DMS 273 treated with DMSO at 0.1 percent for 48 hours (cell line): ENCODE data around the gene MYBPC2.
"Not testable (repeated sequence)": the region's sequence is repeated elsewhere in the genome, so short reads cannot be mapped to it uniquely, and the experiment has no call there.

ENCODE experiments used
- DNase-seq: peaks from one replicate; lab custom pipeline; 2025; lab: John Stamatoyannopoulos, UW

Gene MYBPC2

DNA sequence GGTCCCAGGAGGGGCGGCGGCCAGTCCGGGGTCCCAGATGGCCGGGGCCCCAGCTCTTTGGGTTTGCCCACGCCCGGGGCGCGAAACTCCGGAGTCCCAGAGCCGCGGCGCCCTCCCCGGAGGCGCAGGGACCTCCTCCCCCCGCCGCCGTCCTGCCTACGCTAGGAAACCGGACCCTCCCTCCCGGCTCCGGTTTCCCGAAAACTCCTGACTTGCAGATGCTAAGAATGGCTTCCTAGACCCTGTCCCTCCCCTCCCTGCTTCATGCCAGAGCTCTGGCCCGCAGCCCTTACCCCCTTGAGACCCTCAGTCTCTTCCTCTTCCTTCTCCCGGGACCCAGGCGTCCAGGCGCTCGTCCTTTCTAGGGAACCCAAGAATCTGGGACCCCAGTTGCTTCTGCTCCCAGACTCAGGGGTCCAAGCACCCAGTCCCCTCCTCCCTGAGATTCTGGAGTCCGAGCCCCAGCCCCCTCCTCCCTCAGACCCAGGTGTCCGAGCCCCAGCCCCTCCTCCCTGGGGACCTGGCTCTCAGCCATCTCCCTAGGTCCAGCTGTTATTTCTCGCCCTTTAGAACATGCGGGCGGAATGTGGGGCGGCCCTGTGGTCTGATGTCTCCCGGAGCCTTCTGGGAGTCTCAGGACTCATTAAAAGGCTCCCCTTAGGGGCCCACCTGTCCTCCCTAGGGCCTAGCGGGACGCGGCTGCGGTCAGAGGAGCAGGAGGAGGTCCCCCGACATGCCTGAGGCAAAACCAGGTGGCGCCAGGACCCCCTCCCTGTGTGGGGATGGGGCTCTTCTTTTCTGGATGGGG, at the start of gene MYBPC2:
MYBPC2 (plus strand) TSS at position 672 of the 808 bp plus-strand sequence; CDS start at position 734, 62 bp downstream.
- DNase-seq: no peak

GRCh38 chr19:50383001-50383851, 49.5 kb upstream of the MYBPC2 start:
- peak; percentile 32 for DNase-seq

- peak; percentile 95 for DNase-seq
Measured at GRCh38 chr19:50383852-50384684, 48.6 kb upstream of the MYBPC2 start, which contains the start of gene POLD1. Gene POLD1, plus strand, starts transcription at chr19:50384347. Its CDS starts 14,505 bp downstream, at chr19:50398852.

- DNase-seq: no peak
Measured at GRCh38 chr19:50384685-50385535, 47.8 kb upstream of the MYBPC2 start.

GRCh38 chr19:50387176-50387867, 45.4 kb upstream of the MYBPC2 start:
- no peak for DNase-seq

DNA sequence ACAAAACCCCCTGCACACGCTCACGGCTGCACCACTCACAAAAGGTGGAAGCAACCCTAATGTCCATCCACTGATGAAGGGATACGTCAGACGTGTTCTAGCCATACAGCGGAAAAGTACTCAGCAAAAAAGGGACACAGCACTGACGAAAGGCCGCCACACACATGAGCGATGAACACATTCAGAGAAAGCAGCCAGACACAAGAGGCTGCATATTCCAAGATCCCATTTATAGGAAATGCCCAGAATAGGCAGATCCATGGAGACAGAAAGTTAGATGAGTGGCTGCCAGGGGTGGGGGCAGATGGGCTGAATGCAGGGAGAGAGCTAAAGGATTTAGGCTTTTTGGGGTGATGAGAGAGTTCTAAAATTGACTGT, 44.8 kb upstream of the MYBPC2 start:
- no peak for DNase-seq

GRCh38 chr19:50390295-50390694, 42.4 kb upstream of the MYBPC2 start:
- DNase-seq: not testable (repeated sequence)

DNA sequence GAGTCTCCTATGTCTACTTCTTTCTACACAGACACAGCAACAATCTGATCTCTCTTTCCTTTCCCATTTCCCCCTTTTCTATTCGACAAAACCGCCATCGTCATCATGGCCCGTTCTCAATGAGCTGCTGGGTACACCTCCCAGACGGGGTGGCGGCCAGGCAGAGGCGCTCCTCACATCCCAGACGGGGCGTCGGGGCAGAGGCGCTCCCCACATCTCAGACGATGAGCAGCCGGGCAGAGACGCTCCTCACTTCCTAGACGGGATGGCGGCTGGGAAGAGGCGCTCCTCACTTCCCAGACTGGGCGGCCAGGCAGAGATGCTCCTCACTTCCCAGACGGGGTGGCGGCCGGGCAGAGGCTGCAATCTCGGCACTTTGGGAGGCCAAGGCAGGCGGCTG, 41.7 kb upstream of the MYBPC2 start:
- not testable (repeated sequence) for DNase-seq

DNA sequence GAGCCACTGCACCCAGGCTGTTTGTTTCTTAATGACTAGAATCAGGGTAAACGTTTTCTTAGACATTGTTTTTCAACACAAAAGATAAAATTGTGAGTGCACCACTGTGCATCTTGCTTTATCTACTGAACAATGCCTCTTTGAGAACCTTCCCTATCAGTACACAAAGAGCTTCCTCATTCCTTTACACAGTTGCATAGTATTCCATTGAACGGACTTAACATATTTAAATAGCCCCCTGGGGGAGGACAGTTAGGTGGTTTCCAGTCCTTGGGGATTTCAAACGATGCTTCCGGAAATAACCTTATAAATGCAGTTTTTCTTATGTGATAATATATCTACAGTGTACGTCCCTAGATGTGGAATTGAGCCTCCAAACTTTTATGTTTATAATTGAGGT, 39.9 kb upstream of the MYBPC2 start:
- DNase-seq: no peak

DNA sequence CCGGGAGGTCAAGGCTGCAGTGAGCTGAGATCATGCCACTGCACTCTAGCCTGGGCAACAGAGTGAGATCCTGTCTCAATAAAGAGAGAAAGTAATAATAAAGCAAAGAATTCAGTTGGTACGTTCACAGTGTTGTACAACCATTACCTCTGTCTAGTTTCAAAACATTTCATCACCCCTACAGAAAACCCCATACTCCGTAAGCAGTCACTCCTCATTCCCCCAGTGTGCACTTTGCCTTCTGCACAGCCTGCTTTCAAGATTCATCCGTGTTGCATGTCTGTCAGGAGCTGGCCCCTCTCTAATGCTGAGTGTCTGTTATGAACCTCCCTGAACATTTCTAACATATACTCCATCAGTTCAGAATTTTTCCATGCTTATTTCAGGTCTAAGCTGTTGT, 39.1 kb upstream of the MYBPC2 start:
- no peak for DNase-seq

GRCh38 chr19:50394017-50394416, 38.7 kb upstream of the MYBPC2 start:
- DNase-seq: no peak

- DNase-seq: no peak
Measured at GRCh38 chr19:50398675-50399367, 33.9 kb upstream of the MYBPC2 start.

DNA sequence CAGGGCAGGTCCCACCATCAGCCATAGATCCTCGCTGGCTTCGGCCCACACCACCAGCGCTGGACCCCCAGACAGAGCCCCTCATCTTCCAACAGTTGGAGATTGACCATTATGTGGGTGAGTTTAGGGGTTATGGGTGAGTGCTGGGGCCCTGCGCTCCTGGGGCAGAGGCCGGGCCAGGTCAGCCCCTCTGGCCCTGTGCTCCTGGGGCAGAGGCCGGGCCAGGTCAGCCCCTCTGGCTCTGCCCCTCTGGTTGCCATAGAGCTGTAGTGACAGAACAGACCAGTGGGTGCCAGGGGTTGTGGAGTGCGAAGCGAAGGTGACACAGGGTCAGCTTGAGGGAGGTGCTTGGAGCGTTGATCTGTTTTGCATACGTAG, 33.3 kb upstream of the MYBPC2 start:
- no peak for DNase-seq

DNA sequence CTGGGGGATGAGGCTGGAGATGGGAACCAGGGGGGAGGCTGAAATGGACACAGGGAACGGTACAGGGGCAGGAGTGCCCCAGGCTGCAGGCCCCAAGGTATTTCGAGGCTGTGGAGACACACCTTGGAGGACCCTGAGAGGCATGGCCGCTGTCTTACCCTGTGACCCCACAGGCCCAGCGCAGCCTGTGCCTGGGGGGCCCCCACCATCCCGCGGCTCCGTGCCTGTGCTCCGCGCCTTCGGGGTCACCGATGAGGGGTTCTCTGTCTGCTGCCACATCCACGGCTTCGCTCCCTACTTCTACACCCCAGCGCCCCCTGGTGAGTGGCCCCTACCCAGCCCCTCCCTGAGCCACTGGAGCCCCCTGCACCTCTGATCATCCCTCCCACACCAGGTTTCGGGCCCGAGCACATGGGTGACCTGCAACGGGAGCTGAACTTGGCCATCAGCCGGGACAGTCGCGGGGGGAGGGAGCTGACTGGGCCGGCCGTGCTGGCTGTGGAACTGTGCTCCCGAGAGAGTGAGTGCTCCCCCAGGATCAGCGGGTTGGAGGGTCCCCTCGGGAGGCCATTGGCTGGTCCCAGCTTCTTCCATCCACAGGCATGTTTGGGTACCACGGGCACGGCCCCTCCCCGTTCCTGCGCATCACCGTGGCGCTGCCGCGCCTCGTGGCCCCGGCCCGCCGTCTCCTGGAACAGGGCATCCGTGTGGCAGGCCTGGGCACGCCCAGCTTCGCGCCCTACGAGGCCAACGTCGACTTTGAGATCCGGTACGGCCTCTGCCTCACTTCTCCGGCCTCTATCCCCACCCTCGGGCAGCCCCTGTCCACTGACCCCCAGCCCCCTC, 30.9 kb upstream of the MYBPC2 start:
- no peak for DNase-seq

DNA sequence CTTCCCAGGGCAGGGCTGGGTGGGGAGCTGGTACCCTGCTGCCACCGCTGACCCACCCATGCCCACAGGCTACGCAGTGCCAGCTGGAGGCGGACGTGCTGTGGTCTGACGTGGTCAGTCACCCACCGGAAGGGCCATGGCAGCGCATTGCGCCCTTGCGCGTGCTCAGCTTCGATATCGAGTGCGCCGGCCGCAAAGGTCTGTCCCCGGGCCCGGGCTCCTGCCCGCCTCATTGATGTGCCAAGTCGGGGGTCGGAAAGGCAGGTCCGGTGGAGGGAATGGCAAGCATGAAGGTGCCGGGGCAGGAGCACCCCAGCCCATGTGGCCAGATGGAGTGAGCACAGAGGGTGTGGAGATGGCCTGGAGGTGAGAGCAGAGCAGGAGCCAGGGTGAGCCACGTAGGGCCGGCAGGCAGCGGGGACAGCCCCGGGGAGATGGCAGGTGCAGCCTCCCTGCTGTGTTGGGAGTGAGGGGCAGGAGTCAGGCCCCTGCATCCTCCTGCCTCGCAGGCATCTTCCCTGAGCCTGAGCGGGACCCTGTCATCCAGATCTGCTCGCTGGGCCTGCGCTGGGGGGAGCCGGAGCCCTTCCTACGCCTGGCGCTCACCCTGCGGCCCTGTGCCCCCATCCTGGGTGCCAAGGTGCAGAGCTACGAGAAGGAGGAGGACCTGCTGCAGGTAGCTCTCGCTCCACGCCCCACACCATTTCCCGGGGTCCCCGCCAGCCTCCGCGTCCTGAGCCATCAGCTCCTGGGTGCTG, 30.0 kb upstream of the MYBPC2 start:
- no peak for DNase-seq

GRCh38 chr19:50406156-50406820, 26.4 kb upstream of the MYBPC2 start:
- no peak for DNase-seq

DNA sequence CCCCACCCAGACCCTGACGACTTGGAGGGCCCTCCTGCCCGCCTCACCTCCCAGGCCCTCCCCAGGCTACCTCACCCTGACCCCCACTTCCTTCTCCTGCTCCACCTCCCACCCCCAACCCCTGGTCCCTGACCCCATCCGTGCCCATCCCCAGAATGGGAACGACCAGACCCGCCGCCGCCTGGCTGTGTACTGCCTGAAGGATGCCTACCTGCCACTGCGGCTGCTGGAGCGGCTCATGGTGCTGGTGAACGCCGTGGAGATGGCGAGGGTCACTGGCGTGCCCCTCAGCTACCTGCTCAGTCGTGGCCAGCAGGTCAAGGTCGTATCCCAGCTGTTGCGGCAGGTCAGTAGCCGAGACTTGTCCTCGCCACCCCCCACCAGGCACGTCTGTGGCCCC, 25.9 kb upstream of the MYBPC2 start:
- DNase-seq: no peak

- no peak for DNase-seq
Measured at GRCh38 chr19:50409347-50409746, 23.3 kb upstream of the MYBPC2 start.
